HG02571 (cell line): ENCODE results near the gene NUDT17.

Source experiments
- ATAC-seq: cut with Tn5 transposase; IDR thresholded peaks from one replicate; pipeline ENCODE4 v1.9.1; 2021; ENCODE audit warnings: mild to moderate bottlenecking, moderate library complexity; ENCODE audit not compliant: unreplicated experiment

The NUDT17 gene

DNA sequence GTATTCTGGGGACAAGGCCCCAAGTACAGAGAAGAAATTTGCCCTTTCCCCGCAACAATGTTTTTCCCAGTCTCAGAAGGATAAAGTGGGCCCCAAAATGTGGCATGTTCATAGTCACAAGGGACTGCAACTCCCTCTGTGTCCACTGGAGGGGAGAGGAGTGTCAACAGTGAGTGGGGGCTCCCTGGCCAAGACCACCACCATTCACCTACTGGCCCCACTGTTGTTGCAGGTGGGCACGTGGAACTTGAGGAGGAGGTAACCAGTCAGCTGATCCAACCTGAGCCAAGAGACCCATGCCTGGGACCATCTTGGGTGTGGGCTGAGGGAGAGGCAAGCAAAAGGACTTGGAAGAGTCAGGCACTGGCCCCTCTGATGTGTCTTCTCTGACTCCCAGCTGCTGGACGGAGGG, 777 bp downstream of the NUDT17 start:
- no peak for ATAC-seq

- no peak for ATAC-seq
Observed at GRCh38 chr1:145847827-145848226, 2.4 kb downstream of the NUDT17 start.

DNA sequence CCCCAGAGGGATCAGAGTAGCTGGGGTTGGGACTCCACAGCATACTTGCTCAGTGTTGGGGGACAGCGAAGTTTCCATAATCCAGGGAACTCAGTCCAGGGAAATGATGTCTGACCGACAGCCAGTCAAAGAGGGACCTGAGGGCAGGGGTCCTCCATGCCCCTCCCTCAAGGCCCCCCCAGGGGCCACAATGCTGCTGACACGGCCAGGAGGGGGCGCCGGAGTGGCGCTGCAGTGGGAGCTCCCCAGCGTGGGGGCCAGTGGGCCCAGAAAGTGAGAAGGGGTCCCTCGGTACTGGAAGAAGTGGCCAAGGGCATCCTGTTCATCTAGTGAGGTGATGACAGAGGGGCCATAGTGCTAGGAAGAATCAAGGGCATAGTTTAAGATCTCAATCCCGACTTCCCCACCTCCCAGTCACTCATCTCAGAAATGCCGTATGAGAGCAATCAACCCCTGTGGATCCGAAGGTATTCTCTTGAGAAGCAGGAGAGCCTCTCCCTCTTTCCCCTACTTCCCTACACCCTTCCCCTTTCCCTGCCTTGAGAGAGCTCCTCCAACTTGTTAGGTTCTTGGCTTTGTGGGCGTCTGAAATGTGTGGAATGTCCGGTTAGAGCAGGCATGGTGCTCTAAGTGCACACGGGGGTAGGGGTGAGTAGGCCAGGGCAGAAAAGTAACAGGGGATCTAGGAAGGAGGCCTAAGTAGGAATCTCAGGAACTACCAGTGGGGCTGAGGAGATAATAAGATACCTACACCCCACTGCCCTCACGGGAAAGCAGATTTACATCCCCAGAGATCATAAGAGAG, 4.1 kb downstream of the NUDT17 start:
- ATAC-seq: no peak

GRCh38 chr1:145855426-145855948, 10.1 kb downstream of the NUDT17 start:
- ATAC-seq: no peak

- no peak for ATAC-seq
Observed at GRCh38 chr1:145857170-145857569, 11.7 kb downstream of the NUDT17 start.

- peak; percentile 14 for ATAC-seq
Observed at GRCh38 chr1:145858238-145858900, 12.9 kb downstream of the NUDT17 start.

GRCh38 chr1:145858901-145859490, 13.6 kb downstream of the NUDT17 start, which contains the start of gene PIAS3:
TSS of gene PIAS3 (minus strand) at chr1:145859081. CDS start at chr1:145858990, 91 bp downstream.
- ATAC-seq: peak; percentile 76

- ATAC-seq: peak; percentile 74
Observed at GRCh38 chr1:145859491-145860023, 14.1 kb downstream of the NUDT17 start.

GRCh38 chr1:145863282-145864018, 18.0 kb downstream of the NUDT17 start:
- ATAC-seq: no peak

- no peak for ATAC-seq
Observed at GRCh38 chr1:145868232-145868631, 22.8 kb downstream of the NUDT17 start.

GRCh38 chr1:145871994-145872924, 26.8 kb downstream of the NUDT17 start:
- no peak for ATAC-seq

GRCh38 chr1:145874646-145875045, 29.2 kb downstream of the NUDT17 start:
- ATAC-seq: no peak

- no peak for ATAC-seq
Observed at GRCh38 chr1:145877923-145878486, 32.6 kb downstream of the NUDT17 start.

DNA sequence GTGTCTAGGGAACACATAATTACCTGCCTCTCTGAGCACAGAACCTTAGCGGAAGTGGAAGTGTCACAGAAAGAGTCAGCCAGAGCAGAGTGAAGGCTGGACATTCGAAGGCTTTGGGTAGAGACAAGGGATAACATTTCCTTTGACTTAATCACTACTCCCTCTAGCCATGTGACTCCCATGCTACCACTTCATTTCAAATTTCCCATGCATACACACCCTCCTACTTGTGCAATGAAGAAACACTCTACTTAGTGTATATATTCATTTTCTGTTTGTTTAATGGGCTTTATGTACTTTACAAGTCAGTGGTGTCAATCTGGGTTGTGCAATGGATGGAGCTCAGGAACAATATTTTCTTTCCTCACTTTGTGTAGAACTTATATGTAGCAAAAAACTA, 33.3 kb downstream of the NUDT17 start:
- ATAC-seq: no peak

DNA sequence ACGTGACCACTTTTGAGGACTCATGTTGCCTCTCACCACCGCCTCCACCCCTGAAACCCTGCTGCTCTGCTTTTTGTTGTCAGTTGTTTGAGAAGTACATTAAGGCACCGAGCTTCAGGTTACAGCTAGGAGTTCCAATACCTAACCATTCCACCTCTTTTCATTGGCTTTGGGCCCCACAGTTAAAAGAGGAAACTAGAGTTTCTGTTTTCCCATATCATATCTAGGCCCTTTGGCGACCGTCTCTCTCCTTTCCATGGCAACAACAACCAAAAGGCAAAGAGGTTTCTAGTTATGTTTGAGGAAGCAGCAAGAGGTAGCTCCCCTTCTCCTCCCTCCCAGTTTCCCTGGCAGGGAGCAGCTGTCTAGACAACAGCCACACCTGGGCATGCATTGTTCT, 34.3 kb downstream of the NUDT17 start:
- ATAC-seq: no peak

GRCh38 chr1:145884675-145885074, 39.2 kb downstream of the NUDT17 start:
- ATAC-seq: no peak

GRCh38 chr1:145885738-145886287, 40.4 kb downstream of the NUDT17 start, which contains the start of gene ANKRD35:
TSS of gene ANKRD35 (minus strand) at chr1:145885866. CDS start at chr1:145885758, 108 bp downstream.
- ATAC-seq: peak; percentile 99

DNA sequence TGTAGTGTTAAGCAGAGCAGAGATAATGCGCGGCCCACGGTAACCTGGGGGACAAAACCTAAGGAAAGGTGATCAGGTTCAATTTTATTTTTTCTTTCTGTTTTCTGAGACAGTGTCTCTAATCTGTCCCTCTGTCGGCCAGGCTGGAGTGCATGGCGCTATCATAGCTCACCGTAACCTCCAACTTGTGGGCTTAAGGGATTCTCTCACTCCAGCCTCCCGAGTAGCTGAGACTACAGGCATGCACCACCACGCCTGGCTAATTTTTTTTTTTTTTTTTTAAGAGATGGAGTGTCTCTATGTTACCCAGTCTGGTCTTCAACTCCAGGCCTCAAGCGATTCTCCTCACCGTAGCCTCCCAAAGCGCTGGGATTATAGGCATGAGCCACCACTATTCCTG, 41.0 kb downstream of the NUDT17 start:
- ATAC-seq: no peak

DNA sequence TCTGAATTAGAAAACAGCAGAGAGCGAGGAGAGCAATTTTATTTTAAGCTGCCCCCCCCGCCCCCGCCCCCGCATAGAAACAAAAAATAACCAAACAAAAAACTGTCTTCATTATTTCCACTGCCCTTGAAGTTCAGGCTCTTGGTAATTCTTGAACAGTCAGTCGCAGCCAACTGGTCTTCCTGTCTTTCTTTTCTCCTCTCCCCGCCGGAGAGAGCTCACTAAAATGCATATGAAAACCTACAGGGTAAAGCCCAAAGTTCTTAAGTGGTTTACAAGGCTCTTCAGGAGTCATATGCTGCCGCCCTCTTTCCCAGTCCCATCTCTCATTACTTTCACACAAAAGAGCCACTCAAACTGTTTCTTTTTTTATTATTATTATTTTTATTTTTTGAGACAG, 41.4 kb downstream of the NUDT17 start:
- ATAC-seq: no peak
